ENCODE data around the gene KATNBL1. TPM values are rescaled to one million over a fixed set of nuclear protein-coding genes. Genes with fewer than 3 reads are reported as not detected.
"Not testable (repeated sequence)": the region's sequence is repeated elsewhere in the genome, so short reads cannot be mapped to it uniquely, and the experiment has no call there.

KATNBL1 gene
- total and polyA plus RNA-seq, 2 donors (not counting 3 experiments of a cell fraction or from before 2014, with no cell fraction given) = 14.1 to 56.8 TPM

DNA sequence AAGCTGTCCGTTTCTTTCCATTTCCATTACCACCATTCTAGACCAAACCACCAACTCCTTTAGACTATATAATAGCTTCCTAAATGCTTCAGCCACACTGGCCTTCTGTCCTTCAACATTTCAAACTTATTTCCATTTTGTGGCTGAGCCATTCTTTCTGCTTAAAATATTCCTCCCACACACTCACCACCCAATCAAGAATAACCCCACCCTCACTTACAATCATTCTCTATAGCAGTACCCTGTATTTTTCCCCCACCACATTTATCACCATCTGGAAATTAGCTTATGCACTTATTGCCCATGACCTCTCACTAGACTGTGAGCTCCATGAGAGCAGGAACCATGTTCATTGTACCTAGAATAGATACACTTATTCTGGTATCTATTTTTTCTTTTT is 6.6 kb downstream of the KATNBL1 start:
- Histone ChIP-seq H3K9ac (replicated peaks; ENCODE audit: extremely low read depth, insufficient read depth, low read length) (no peak overlapping the region), H3K4me2 (ENCODE audit: insufficient read depth, low read length) (no peak overlapping the region), H3K36me3 (ENCODE audit: control insufficient read depth in 2 of 2, extremely low read depth in 1 of 2, insufficient read depth in 2 of 2, low read length in 2 of 2) (no peaks in the 10 kb centered on the region), H3K27me3 (ENCODE audit: control insufficient read depth in 2 of 2, insufficient read depth in 2 of 2, low read length in 2 of 2) (no peaks in the 10 kb centered on the region), H3K79me2 (ENCODE audit: control insufficient read depth, insufficient read depth, low read length) (peaks cover 90% of the 10 kb centered on the region), H2AFZ (ENCODE audit: low read depth, low read length) (no peak overlapping the region), H3K4me1 (ENCODE audit: control insufficient read depth, extremely low read depth, insufficient read depth, low read length) (peaks cover 2% of the 10 kb centered on the region), H3K27ac (ENCODE audit: insufficient read depth, low read depth, low read length) (no peak overlapping the region), H4K20me1 (replicated peaks; ENCODE audit: control insufficient read depth, extremely low read depth, insufficient read depth, low read length) (no peaks in the 10 kb centered on the region), H3K9me3 (replicated peaks; ENCODE audit: control insufficient read depth, insufficient read depth, low read length) (no peaks in the 10 kb centered on the region), H3K4me3 (replicated peaks in 1 of 3; ENCODE audit: insufficient read depth in 1 of 3, low read depth in 1 of 3, low read length in 3 of 3) (no peak overlapping the region), H3K9me1 (replicated peaks; ENCODE audit: control insufficient read depth, extremely low read depth, insufficient read depth, low read length) (no peaks in the 10 kb centered on the region)
- no peak for FAIRE-seq
- ChIA-PET CTCF (interaction anchor here (1.5 kb wide), 1 partner anchor 94 kb away, joined by 7 read pairs; no protein-coding TSS in a partner anchor), POLR2A (no interaction called here)
- intact Hi-C loops (cut with micrococcal nuclease) = no loop called here
- dilution Hi-C loops (cut with MboI; ENCODE audit: extremely low pct_ligation_motif_present, low sequenced_read_pairs) = no loop called here
- no TSS peak for BruUV-seq (replicated peaks)
- TF ChIP-seq MYC (IDR thresholded peaks at IDR 0.05; ENCODE audit: low read depth, low read length) (no peak), EZH2 (IDR thresholded peaks at IDR 0.05; ENCODE audit: borderline replicate concordance, low read depth, low read length, severe bottlenecking) (no peak), GATA2 (IDR thresholded peaks at IDR 0.05; ENCODE audit: insufficient read depth, insufficient read length, low read depth, low read length) (no peak), FOS (IDR thresholded peaks at IDR 0.05; ENCODE audit: borderline replicate concordance, insufficient read depth, low read length) (no peak), POLR2AphosphoS5 (IDR thresholded peaks at IDR 0.05; ENCODE audit: insufficient read depth, low read depth, low read length) (no peak)
- TF ChIP-seq, protein P1, sequence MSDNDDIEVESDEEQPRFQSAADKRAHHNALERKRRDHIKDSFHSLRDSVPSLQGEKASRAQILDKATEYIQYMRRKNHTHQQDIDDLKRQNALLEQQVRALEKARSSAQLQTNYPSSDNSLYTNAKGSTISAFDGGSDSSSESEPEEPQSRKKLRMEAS (IDR thresholded peaks at IDR 0.05; ENCODE audit: insufficient read depth, insufficient read length) = no peak
- TF ChIP-seq, protein P2, sequence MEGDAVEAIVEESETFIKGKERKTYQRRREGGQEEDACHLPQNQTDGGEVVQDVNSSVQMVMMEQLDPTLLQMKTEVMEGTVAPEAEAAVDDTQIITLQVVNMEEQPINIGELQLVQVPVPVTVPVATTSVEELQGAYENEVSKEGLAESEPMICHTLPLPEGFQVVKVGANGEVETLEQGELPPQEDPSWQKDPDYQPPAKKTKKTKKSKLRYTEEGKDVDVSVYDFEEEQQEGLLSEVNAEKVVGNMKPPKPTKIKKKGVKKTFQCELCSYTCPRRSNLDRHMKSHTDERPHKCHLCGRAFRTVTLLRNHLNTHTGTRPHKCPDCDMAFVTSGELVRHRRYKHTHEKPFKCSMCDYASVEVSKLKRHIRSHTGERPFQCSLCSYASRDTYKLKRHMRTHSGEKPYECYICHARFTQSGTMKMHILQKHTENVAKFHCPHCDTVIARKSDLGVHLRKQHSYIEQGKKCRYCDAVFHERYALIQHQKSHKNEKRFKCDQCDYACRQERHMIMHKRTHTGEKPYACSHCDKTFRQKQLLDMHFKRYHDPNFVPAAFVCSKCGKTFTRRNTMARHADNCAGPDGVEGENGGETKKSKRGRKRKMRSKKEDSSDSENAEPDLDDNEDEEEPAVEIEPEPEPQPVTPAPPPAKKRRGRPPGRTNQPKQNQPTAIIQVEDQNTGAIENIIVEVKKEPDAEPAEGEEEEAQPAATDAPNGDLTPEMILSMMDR (IDR thresholded peaks at IDR 0.05; ENCODE audit: extremely low read depth in 1 of 2, insufficient read depth in 1 of 2, low read depth in 1 of 2, low read length in 2 of 2) = no peak
- no peak for DNase-seq (ENCODE audit: low read depth, low spot score)

DNA sequence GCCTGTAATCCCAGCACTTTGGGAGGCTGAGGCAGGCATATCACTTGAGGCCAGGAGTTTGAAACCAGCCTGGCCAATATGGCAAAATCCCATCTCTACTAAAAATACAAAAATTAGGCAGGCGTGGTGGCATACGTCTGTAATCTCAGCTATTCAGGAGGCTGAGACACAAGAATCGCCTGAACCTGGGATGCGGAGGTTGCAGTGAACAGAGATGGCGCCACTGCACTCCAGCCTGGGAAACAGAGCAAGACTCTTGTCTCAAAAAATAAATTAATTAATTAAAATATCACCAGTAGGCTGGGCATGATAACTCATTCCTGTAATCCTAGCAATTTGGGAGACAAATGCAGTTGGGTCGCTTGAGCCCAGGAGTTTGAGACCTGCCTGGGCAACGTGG is 16.6 kb downstream of the KATNBL1 start:
- intact Hi-C loops (cut with micrococcal nuclease); H3K4me2 ChIP-seq (ENCODE audit: insufficient read depth, low read length); CTCF ChIA-PET; H4K20me1 ChIP-seq (replicated peaks; ENCODE audit: control insufficient read depth, extremely low read depth, insufficient read depth, low read length); H3K27me3 ChIP-seq (ENCODE audit: control insufficient read depth in 2 of 2, insufficient read depth in 2 of 2, low read length in 2 of 2); FAIRE-seq; dilution Hi-C loops (cut with MboI; ENCODE audit: extremely low pct_ligation_motif_present, low sequenced_read_pairs); H3K9ac ChIP-seq (replicated peaks; ENCODE audit: extremely low read depth, insufficient read depth, low read length); BruUV-seq (replicated peaks); H3K9me3 ChIP-seq (replicated peaks; ENCODE audit: control insufficient read depth, insufficient read depth, low read length); POLR2A ChIA-PET; H3K4me1 ChIP-seq (ENCODE audit: control insufficient read depth, extremely low read depth, insufficient read depth, low read length); H3K9me1 ChIP-seq (replicated peaks; ENCODE audit: control insufficient read depth, extremely low read depth, insufficient read depth, low read length); H3K36me3 ChIP-seq (ENCODE audit: control insufficient read depth in 2 of 2, extremely low read depth in 1 of 2, insufficient read depth in 2 of 2, low read length in 2 of 2); H3K27ac ChIP-seq (ENCODE audit: insufficient read depth, low read depth, low read length); DNase-seq (ENCODE audit: low read depth, low spot score); H2AFZ ChIP-seq (ENCODE audit: low read depth, low read length); H3K4me3 ChIP-seq (replicated peaks in 1 of 3; ENCODE audit: insufficient read depth in 1 of 3, low read depth in 1 of 3, low read length in 3 of 3): not testable (repeated sequence)
- peaks cover 70% of the 10 kb centered on the region for H3K79me2 ChIP-seq (ENCODE audit: control insufficient read depth, insufficient read depth, low read length)

Data from endothelial cell of umbilical vein (primary cell).